GM19395 (cell line): Measurements from ENCODE around the gene PRRC2A.

Experiments used
- ATAC-seq: cut with Tn5 transposase; IDR thresholded peaks from one replicate; pipeline ENCODE4 v1.9.1; 2021; ENCODE audit warnings: mild to moderate bottlenecking, moderate library complexity; ENCODE audit not compliant: unreplicated experiment

Gene PRRC2A

GRCh38 chr6:31622684-31623091 lies 2.2 kb downstream of the PRRC2A start:
- no peak for ATAC-seq

GRCh38 chr6:31624070-31624469 lies 3.6 kb downstream of the PRRC2A start:
- ATAC-seq, result no peak

- no peak for ATAC-seq
These were observed 6.4 kb downstream of the PRRC2A start for GRCh38 chr6:31626952-31627351.

- ATAC-seq, result no peak
These were observed 7.3 kb downstream of the PRRC2A start for GRCh38 chr6:31627690-31628287.

- no peak for ATAC-seq
These were observed 8.5 kb downstream of the PRRC2A start for GRCh38 chr6:31629014-31629413.

GRCh38 chr6:31630177-31630934 lies 9.8 kb downstream of the PRRC2A start:
- ATAC-seq, result no peak

GRCh38 chr6:31631209-31631608 lies 10.7 kb downstream of the PRRC2A start:
- ATAC-seq, result no peak

- no peak for ATAC-seq
These were observed 11.3 kb downstream of the PRRC2A start for GRCh38 chr6:31631681-31632278.

- no peak for ATAC-seq
These were observed 11.9 kb downstream of the PRRC2A start for GRCh38 chr6:31632279-31632946.

- no peak for ATAC-seq
These were observed 12.9 kb downstream of the PRRC2A start for GRCh38 chr6:31633447-31633846.

- ATAC-seq, result no peak
These were observed 13.6 kb downstream of the PRRC2A start for GRCh38 chr6:31634131-31634530.

- ATAC-seq, result no peak
These were observed 14.6 kb downstream of the PRRC2A start for GRCh38 chr6:31634969-31635575.

- no peak for ATAC-seq
These were observed 16.4 kb downstream of the PRRC2A start for GRCh38 chr6:31636698-31637596.

- no peak for ATAC-seq
These were observed 18.5 kb downstream of the PRRC2A start for GRCh38 chr6:31639043-31639442.

GRCh38 chr6:31639449-31639861 lies 18.9 kb downstream of the PRRC2A start:
- ATAC-seq, result no peak

GRCh38 chr6:31640612-31641011 lies 20.1 kb downstream of the PRRC2A start:
- no peak for ATAC-seq

- no peak for ATAC-seq
These were observed 20.9 kb downstream of the PRRC2A start for GRCh38 chr6:31641370-31641769.

GRCh38 chr6:31642798-31643570 lies 22.5 kb downstream of the PRRC2A start:
- no peak for ATAC-seq

- ATAC-seq, result no peak
These were observed 23.4 kb downstream of the PRRC2A start for GRCh38 chr6:31643818-31644454.
